ENCODE data around the gene GATD1. TPM values are rescaled to one million over a fixed set of nuclear protein-coding genes. Genes with fewer than 3 reads are reported as not detected.

Gene GATD1
- total and polyA plus RNA-seq, 9 of the 15 experiments (the other 6 are each of a cell fraction or from before 2014, with no cell fraction given), result 2.8 to 144 (median 36.9) TPM

- TF ChIP-seq NKRF (IDR thresholded peaks at IDR 0.05; ENCODE audit: borderline replicate concordance), result no peak
- TF ChIP-seq ZEB2 (IDR thresholded peaks at IDR 0.05), result peak; percentile 58; the same call in 1 of the 2 replicates
- TF ChIP-seq ZNF699 (CRISPR knock-in tag; IDR thresholded peaks at IDR 0.05; ENCODE audit: insufficient replicate concordance), result no peak
- no peak for TF ChIP-seq POLR2H (tag; IDR thresholded peaks at IDR 0.05; ENCODE audit: low read depth)
- TF ChIP-seq CXXC5 (CRISPR knock-in tag; IDR thresholded peaks at IDR 0.05), result peak; percentile 39; the same call in 1 of the 2 replicates
- no peak for TF ChIP-seq MYBL2 (IDR thresholded peaks at IDR 0.05; ENCODE audit: low read depth)
- TF ChIP-seq MYBL2 (CRISPR knock-in tag; IDR thresholded peaks at IDR 0.05; ENCODE audit: borderline replicate concordance), result no peak
- TF ChIP-seq SMAD4 (CRISPR knock-in tag; conservative IDR thresholded peaks at IDR 0.05), result 0 out of 2 replicates have a peak, but pooled peaks have one; percentile 50
- no peak for TF ChIP-seq GTF2A2 (tag; IDR thresholded peaks at IDR 0.05)
- TF ChIP-seq THRA (IDR thresholded peaks at IDR 0.05), result no peak
- TF ChIP-seq ZNF561 (CRISPR knock-in tag; conservative IDR thresholded peaks at IDR 0.05), result no peak
- TF ChIP-seq ZNF79 (CRISPR knock-in tag; IDR thresholded peaks at IDR 0.05; ENCODE audit: low read depth), result no peak
- no peak for TF ChIP-seq ZKSCAN1 (IDR thresholded peaks at IDR 0.05; ENCODE audit: low read depth, low read length)
- TF ChIP-seq MTF1 (CRISPR knock-in tag; IDR thresholded peaks at IDR 0.05; ENCODE audit: borderline replicate concordance), result no peak
- no peak for TF ChIP-seq ELF4 (CRISPR knock-in tag; IDR thresholded peaks at IDR 0.05)
- peak; percentile 41; the same call in 1 of the 2 replicates for TF ChIP-seq ESRRA (IDR thresholded peaks at IDR 0.05; ENCODE audit: borderline replicate concordance, low read depth)
- no peak for TF ChIP-seq L3MBTL2 (IDR thresholded peaks at IDR 0.05)
- no peak for TF ChIP-seq TFAM (CRISPR knock-in tag; conservative IDR thresholded peaks at IDR 0.05)
- TF ChIP-seq SIN3A (IDR thresholded peaks at IDR 0.05; ENCODE audit: borderline replicate concordance in 2 of 2, control insufficient read depth in 1 of 2, low read depth in 2 of 2, low read length in 2 of 2), result 0 out of 4 replicates have a peak, but pooled peaks of 1 of the 2 experiments have one; percentile 42
- no peak for TF ChIP-seq MNT (conservative IDR thresholded peaks at IDR 0.05)
- TF ChIP-seq ZBTB34 (CRISPR knock-in tag; IDR thresholded peaks at IDR 0.05), result no peak
These were observed 31.4 kb upstream of the GATD1 start (continued) for GRCh38 chr11:808427-809286.

Data from K562 (cell line).